ENCODE data around the gene KCNMA1. TPM values are rescaled to one million over a fixed set of nuclear protein-coding genes. Genes with fewer than 3 reads are reported as not detected.

KCNMA1 gene
- polyA plus RNA-seq, 1 of the 3 experiments (the other 2 are of a cell fraction): 107 TPM

GRCh38 chr10:77493239-77493806 is 144.3 kb downstream of the KCNMA1 start:
- H3K4me1 ChIP-seq (ENCODE audit: control insufficient read depth in 1 of 2, insufficient read depth in 2 of 2, low read depth in 1 of 2, low read length in 1 of 2): peaks cover 9 to 20% of the 10 kb centered on the region in 2 experiments; a peak in 3 of 4 replicates

More at GRCh38 chr10:77493239-77493806, 144.3 kb downstream of the KCNMA1 start:
- H2AFZ ChIP-seq (ENCODE audit: low read depth): no peak overlapping the region
- no peaks in the 10 kb centered on the region for H3F3A ChIP-seq (replicated peaks; ENCODE audit: insufficient read depth)
- TF ChIP-seq ZBTB33 (IDR thresholded peaks at IDR 0.05; ENCODE audit: borderline replicate concordance, low read depth) (no peak), RAD21 (IDR thresholded peaks at IDR 0.05; ENCODE audit: low read length) (no peak), MXI1 (IDR thresholded peaks at IDR 0.05; ENCODE audit: low read depth, low read length) (no peak), JUND (IDR thresholded peaks at IDR 0.05) (no peak), PBX3 (IDR thresholded peaks at IDR 0.05) (no peak), TAF1 (IDR thresholded peaks at IDR 0.05; ENCODE audit: borderline replicate concordance, low read depth, low read length) (no peak), MEF2A (IDR thresholded peaks at IDR 0.05; ENCODE audit: borderline replicate concordance, low read depth) (no peak), NRF1 (IDR thresholded peaks at IDR 0.05; ENCODE audit: low read depth, low read length) (no peak), FOXM1 (IDR thresholded peaks at IDR 0.05; ENCODE audit: low read depth) (no peak), POLR2AphosphoS5 (IDR thresholded peaks at IDR 0.05; ENCODE audit: low read depth, low read length) (no peak), USF2 (IDR thresholded peaks at IDR 0.05; ENCODE audit: borderline replicate concordance, low read depth, low read length) (no peak), CTCF (IDR thresholded peaks at IDR 0.05) (no peak), SMC3 (IDR thresholded peaks at IDR 0.05; ENCODE audit: low read depth, low read length) (no peak), GABPA (IDR thresholded peaks at IDR 0.05; ENCODE audit: low read depth) (no peak), FOSL2 (IDR thresholded peaks at IDR 0.05; ENCODE audit: borderline replicate concordance, low read depth) (no peak), SIN3A (IDR thresholded peaks at IDR 0.05; ENCODE audit: borderline replicate concordance, low read depth, low read length) (no peak), REST (IDR thresholded peaks at IDR 0.05; ENCODE audit: low read depth, low read length) (no peak), MAX (IDR thresholded peaks at IDR 0.05; ENCODE audit: low read depth) (no peak)
- no peak overlapping the region for H3K4me3 ChIP-seq (ENCODE audit: low read depth in 2 of 2, low read length in 1 of 2)
- 88% methylated on average over 13 of the region's 13 CpGs for WGBS (ENCODE audit: low lambda C conversion rate)
- no peak overlapping the region for H3K9ac ChIP-seq
- no peaks in the 10 kb centered on the region for H4K20me1 ChIP-seq (ENCODE audit: insufficient read depth)
- H3K79me2 ChIP-seq (ENCODE audit: insufficient read depth): 0 out of 2 replicates have a peak, but pooled peaks cover 3% of the 10 kb centered on the region
- DNase-seq: no peak
- H3K9me3 ChIP-seq: no peaks in the 10 kb centered on the region
- ChIA-PET POLR2A (no interaction called here), CTCF (interaction anchor here (1.3 to 3.5 kb wide), 3 partner anchors 149 to 320 kb away, joined by 4 to 47 read pairs (median 6); no protein-coding TSS in a partner anchor)
- no peak overlapping the region for H3K27ac ChIP-seq (ENCODE audit: low read depth in 2 of 2, low read length in 1 of 2)
- peaks cover 0 to 25% of the 10 kb centered on the region in 2 experiments for H3K36me3 ChIP-seq (replicated peaks in 1 of 2; ENCODE audit: control insufficient read depth in 1 of 2, insufficient read depth in 2 of 2, low read length in 1 of 2)
- H3K9me2 ChIP-seq: no peaks in the 10 kb centered on the region
- H3K27me3 ChIP-seq (ENCODE audit: insufficient read depth): no peaks in the 10 kb centered on the region
- no peak overlapping the region for H3K4me2 ChIP-seq

Data from SK-N-SH (cell line).